ENCODE measurements around the gene RABGAP1. TPM values are rescaled to one million over a fixed set of nuclear protein-coding genes. Genes with fewer than 3 reads are reported as not detected.

RABGAP1 gene
- total RNA-seq, 1 donor from 2014 or later = 58.1 TPM

- ChIA-PET CTCF (no interaction called here), POLR2A (interaction anchor here (0.5 to 0.6 kb wide), 2 partner anchors 13 to 122 kb away, joined by 3 to 6 read pairs; no protein-coding TSS in a partner anchor)
- H3K36me3 Mint-ChIP-seq (ENCODE audit: low read depth) = peaks cover 92% of the 10 kb centered on the region
- DNase-seq (no peak), ATAC-seq (ENCODE audit: low read depth) (peak; percentile 28)
- H3K9me3 Mint-ChIP-seq = no peaks in the 10 kb centered on the region
- intact Hi-C loops (cut with micrococcal nuclease) = no loop called here
- TF ChIP-seq, protein P1, sequence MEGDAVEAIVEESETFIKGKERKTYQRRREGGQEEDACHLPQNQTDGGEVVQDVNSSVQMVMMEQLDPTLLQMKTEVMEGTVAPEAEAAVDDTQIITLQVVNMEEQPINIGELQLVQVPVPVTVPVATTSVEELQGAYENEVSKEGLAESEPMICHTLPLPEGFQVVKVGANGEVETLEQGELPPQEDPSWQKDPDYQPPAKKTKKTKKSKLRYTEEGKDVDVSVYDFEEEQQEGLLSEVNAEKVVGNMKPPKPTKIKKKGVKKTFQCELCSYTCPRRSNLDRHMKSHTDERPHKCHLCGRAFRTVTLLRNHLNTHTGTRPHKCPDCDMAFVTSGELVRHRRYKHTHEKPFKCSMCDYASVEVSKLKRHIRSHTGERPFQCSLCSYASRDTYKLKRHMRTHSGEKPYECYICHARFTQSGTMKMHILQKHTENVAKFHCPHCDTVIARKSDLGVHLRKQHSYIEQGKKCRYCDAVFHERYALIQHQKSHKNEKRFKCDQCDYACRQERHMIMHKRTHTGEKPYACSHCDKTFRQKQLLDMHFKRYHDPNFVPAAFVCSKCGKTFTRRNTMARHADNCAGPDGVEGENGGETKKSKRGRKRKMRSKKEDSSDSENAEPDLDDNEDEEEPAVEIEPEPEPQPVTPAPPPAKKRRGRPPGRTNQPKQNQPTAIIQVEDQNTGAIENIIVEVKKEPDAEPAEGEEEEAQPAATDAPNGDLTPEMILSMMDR (IDR thresholded peaks at IDR 0.05) = no peak
- no peak overlapping the region for H3K4me3 Mint-ChIP-seq
- H3K27me3 Mint-ChIP-seq = no peaks in the 10 kb centered on the region
- peaks cover 11% of the 10 kb centered on the region for H3K4me1 Mint-ChIP-seq
- peak overlapping the region; percentile 76 for H3K27ac Mint-ChIP-seq
Observed at GRCh38 chr9:123112015-123112975, 171.5 kb downstream of the RABGAP1 start.

GRCh38 chr9:123113185-123113584, 172.4 kb downstream of the RABGAP1 start:
- Mint-ChIP-seq H3K36me3 (ENCODE audit: low read depth) (peaks cover 92% of the 10 kb centered on the region), H3K27ac (peak overlapping the region; percentile 76), H3K27me3 (no peaks in the 10 kb centered on the region), H3K4me3 (no peak overlapping the region), H3K9me3 (no peaks in the 10 kb centered on the region), H3K4me1 (peaks cover 11% of the 10 kb centered on the region)
- TF ChIP-seq, protein P1 (IDR thresholded peaks at IDR 0.05) = no peak
- ATAC-seq (ENCODE audit: low read depth) = no peak
- no peak for DNase-seq
- intact Hi-C loops (cut with micrococcal nuclease) = no loop called here
- CTCF ChIA-PET = no interaction called here
- POLR2A ChIA-PET = interaction anchor here (0.6 to 1.1 kb wide), 2 partner anchors 9 to 237 kb away, joined by 3 to 4 read pairs; no protein-coding TSS in a partner anchor

- Mint-ChIP-seq H3K36me3 (ENCODE audit: low read depth) (peaks cover 92% of the 10 kb centered on the region), H3K27me3 (no peaks in the 10 kb centered on the region), H3K4me1 (peaks cover 13% of the 10 kb centered on the region), H3K9me3 (no peaks in the 10 kb centered on the region), H3K4me3 (no peak overlapping the region), H3K27ac (no peak overlapping the region)
- intact Hi-C loops (cut with micrococcal nuclease) = no loop called here
- TF ChIP-seq, protein P1 (IDR thresholded peaks at IDR 0.05) = no peak
- ChIA-PET POLR2A (no interaction called here), CTCF (no interaction called here)
- DNase-seq (no peak), ATAC-seq (ENCODE audit: low read depth) (no peak)
Observed at GRCh38 chr9:123115146-123115913, 174.5 kb downstream of the RABGAP1 start.

GRCh38 chr9:123116036-123116435, 175.2 kb downstream of the RABGAP1 start:
- CTCF ChIA-PET = no interaction called here

More at GRCh38 chr9:123116036-123116435, 175.2 kb downstream of the RABGAP1 start:
- no peaks in the 10 kb centered on the region for H3K27me3 Mint-ChIP-seq
- POLR2A ChIA-PET = no interaction called here
- ATAC-seq (ENCODE audit: low read depth) (no peak), DNase-seq (no peak)
- peaks cover 13% of the 10 kb centered on the region for H3K4me1 Mint-ChIP-seq
- TF ChIP-seq, protein P1 (IDR thresholded peaks at IDR 0.05) = no peak
- no peaks in the 10 kb centered on the region for H3K9me3 Mint-ChIP-seq
- intact Hi-C loops (cut with micrococcal nuclease) = no loop called here
- H3K36me3 Mint-ChIP-seq (ENCODE audit: low read depth) = peaks cover 88% of the 10 kb centered on the region
- H3K4me3 Mint-ChIP-seq = no peak overlapping the region
- peak overlapping the region; percentile 64 for H3K27ac Mint-ChIP-seq
